Activated T-cell treated with anti-CD3 and anti-CD28 coated beads, Interleukin-2, amount 50 U/mL, for 1 hour (primary cell): Measurements from ENCODE around the gene KIF21A.

Source experiments
- DNase-seq: peaks from one replicate; pipeline ENCODE4 v3.0.0-alpha.2; 2020

The KIF21A gene

GRCh38 chr12:39383114-39383513 lies 59.8 kb downstream of the KIF21A start:
- DNase-seq, result no peak

- no peak for DNase-seq
Observed at GRCh38 chr12:39380090-39380489, 62.8 kb downstream of the KIF21A start.

DNA sequence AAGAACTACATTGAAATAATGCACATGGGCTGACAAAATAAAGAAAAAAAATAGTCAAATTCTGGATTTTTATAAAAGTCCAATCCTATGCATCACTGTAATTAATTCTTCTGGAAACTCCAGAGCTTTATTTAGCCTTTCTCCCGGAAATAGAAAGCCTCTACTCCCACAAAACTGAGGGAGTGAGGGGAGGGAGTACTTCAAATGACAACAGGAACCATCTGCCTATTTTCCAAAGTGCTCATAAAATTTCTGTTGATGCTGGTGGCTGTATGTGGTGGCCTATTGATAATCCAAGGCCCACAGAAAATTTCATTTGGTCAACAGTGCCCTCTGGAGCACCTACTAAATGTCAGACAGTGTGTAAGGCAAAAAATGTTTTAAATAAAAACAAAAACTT lies 64.6 kb downstream of the KIF21A start:
- no peak for DNase-seq

DNA sequence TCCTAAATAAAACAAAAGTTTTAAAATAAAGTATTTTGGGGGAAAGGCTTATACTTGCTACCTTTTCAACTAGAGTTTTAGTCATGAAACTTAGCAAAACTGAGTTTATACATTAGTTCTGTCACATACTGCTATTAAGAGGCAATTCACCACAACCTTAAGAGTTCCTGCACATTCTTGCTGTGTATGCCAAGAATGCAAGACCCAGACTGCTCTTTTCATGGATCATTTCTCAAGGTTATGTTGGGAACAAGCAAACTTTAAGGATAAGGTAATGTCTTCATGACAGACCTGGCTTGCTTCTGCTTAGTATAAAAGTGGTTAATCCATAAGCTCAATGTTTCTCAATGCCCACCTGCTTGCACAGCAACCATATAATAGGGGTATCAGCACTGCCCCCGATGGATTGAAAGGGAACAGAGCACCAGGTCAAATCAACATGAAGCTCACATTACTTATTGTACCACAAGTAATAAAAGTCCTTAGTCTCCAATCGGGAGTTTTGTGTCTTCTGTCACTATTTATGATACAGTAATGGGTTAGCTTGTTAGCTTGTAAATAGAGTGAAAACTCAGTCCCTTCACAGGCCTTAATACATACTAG lies 67.6 kb downstream of the KIF21A start:
- DNase-seq, result no peak

- no peak for DNase-seq
Observed at GRCh38 chr12:39372929-39373328, 70.0 kb downstream of the KIF21A start.

GRCh38 chr12:39372204-39372925 lies 70.6 kb downstream of the KIF21A start:
- no peak for DNase-seq

DNA sequence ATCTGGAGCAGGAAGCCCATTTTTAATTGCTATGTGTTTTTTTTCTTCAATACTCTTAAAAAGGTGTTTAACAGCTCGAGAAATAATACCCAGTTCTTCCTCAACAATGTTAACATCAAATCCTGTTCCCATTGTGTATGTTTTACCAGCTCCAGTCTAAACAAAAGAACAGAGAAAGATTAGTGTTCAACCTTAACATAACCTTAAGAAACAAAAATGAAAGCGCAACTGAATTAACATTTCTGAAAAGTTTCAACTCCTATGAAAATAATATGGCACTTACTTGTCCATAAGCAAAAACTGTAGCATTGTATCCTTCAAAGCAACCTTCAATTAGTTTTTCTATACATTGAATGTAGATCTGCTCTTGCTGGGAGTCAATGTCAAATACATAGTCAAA lies 73.2 kb downstream of the KIF21A start:
- no peak for DNase-seq

- no peak for DNase-seq
Observed at GRCh38 chr12:39368891-39369290, 74.0 kb downstream of the KIF21A start.

DNA sequence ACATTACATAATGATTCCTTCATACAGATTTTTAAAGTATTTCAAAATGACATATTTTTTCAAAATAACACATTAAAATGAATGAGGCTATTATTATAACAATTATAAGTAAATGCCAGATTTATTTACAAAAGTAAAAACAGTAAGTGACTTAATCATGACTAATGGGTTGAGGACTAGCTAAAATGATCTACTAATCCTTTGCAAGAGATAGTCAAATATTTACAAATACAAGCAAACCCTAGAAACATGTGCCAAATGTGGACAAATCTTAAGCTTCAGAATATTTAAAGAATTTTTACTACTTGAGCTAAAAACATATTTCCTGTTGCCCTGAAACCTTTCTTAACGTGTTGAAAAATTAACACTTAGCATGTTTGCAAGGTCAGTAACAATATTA lies 74.8 kb downstream of the KIF21A start:
- DNase-seq, result no peak

- DNase-seq, result no peak
Observed at GRCh38 chr12:39367494-39367893, 75.4 kb downstream of the KIF21A start.

DNA sequence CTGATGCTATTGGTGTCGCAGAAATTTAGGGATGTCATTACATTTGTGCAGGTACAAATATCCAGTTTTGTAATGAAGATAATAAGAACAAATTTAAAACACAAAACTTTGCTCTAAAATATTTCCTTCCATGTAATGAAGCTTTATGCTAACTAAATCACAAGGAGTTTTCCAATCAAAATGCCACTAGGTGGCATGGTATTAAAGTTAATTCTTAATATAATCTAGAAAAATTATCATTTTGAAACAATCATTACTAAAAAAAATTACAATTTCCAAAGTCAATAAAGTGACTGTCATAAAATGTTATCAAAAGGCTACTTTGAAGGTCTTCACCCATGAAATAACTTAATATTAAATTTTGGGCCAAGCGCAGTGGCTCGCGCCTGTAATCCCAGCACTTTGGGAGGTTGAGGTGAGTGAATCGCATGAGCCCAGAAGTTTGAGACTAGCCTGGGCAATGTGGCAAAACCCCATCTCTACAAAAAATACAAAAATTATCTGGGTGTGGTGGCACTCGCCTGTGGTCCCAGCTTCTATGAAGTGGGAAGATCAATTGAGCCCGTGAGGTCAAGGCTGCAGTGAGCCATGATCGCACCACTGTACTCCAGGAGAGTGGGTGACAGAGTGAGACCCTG lies 77.4 kb downstream of the KIF21A start:
- DNase-seq, result no peak

GRCh38 chr12:39364196-39364595 lies 78.7 kb downstream of the KIF21A start:
- no peak for DNase-seq

DNA sequence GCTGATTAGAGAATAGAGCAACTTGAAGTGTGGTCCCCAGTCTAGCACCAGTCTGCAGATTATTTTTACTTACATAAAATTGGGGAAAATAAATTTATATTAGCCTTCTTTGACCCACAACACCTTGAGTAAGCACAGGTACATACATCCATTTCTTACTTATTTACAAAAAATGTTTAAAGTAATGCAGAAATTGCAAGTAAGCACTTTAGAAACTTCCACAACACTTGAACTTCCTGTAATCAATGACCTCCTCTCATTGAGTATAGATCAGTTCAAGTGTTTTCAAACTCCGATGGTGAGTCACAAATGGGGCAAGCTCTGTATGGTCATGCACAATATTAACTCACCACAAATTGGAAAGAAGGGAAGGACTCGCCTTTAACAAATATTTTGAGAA lies 83.3 kb downstream of the KIF21A start:
- DNase-seq, result no peak

DNA sequence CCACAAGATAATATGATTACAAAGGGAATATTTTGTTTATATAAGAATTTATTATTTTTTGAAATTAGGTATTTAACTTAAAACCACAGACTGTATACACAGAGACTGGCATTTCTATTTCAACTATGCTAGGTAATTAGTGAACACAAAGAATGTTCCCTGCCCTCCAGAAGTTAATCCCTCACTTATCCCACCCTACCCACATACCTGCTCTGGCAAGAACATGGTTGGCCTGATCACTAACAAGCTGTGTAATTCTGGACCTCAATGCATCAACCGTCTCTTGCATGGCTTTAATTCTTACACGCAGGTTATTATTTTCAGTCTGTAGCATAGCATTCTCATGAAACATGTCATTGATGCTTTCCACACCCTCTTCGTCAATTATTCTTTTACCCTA lies 85.9 kb downstream of the KIF21A start:
- DNase-seq, result no peak

GRCh38 chr12:39355841-39356240 lies 87.1 kb downstream of the KIF21A start:
- DNase-seq, result no peak

GRCh38 chr12:39354955-39355354 lies 88.0 kb downstream of the KIF21A start:
- no peak for DNase-seq

DNA sequence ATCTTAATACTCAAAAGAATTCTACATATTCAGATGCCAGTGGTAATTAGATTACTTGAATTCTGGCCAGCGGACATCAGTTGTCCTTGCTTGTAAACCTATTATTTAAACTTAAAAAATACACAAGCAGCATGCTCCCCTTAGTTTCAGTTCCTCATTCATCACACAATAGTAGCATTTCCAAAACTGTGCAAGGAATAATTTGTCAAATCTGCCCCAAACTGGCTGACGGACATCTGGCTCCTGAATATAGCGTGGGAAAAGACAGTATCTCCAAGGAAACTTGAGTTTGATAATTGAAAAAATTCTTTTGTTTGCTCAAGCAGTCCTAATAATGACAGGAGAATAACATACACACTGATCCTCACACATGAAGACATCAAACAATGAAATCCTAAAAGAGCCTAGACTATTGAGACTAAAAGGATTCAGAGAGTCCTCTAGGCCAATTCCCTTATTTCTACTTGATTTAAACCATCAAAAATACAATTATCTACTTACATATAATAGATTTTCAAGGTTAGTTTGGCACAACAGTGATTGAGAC lies 90.4 kb downstream of the KIF21A start:
- DNase-seq, result no peak

DNA sequence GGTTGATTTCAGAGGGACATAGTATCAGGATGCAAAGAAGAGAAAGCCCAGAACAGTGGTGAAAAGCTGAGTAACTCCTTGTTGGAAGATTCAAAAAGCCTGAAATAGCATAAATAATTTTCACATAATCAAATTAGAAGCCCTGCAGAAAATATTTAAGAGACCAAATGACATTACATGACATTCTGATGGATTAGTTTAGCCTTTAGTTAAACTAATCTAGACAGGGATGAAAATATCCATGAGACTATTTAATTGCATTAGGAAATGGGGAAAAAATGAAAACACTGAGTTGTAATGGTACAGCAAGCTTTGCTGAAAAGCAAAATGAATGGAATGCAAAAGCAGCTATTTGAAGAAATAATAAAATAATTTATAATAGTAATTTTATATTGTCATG lies 91.8 kb downstream of the KIF21A start:
- no peak for DNase-seq

DNA sequence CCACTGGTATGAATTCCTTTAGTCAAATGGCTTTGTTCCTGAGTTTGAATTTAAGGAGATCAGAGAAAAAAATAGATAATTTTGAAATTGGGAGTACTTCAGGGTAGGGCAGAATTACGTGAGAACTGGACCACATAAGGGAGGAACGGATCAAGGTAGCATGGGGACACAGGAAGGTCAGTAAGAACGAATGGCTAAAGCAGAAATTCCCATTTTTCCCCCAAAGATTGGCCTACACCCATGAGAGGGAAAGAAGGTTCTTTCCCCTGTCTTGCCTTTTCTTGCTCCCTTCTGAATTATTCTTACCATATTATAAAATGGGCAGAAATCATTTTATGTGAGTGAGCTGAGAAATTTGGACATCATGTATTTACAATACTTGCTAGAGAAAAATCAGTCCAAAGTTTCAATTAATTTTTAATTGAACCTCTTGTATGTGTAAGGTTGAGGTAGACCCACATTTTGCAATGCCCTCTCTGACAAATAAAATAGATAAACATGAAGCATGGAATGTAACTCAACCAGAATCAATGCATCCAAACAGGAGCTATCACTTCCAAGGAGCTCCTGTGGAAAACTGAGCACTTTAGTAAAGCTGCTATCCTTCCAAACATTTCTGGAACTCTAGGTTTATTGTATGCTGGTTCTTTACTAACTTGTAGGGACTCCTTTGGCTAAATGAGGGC lies 93.8 kb downstream of the KIF21A start:
- DNase-seq, result no peak

DNA sequence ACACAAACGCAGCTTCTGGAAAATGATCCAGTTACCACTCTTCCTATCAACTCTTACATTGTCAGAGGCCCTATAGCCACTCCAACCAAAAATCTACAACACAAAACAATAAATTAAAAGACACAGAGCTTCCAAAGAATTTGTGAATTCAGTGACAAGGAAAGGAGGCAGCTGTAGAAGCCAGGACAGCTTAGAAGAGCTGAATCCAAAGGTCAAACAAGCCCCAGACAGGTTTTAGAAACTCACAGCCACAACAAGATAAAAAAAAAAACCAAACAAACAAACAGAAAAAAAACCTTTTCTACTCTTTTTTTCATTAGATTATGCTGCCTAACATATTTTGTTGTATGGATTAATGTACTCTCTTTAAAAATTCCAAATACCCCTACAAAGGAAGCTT lies 94.4 kb downstream of the KIF21A start:
- DNase-seq, result no peak

DNA sequence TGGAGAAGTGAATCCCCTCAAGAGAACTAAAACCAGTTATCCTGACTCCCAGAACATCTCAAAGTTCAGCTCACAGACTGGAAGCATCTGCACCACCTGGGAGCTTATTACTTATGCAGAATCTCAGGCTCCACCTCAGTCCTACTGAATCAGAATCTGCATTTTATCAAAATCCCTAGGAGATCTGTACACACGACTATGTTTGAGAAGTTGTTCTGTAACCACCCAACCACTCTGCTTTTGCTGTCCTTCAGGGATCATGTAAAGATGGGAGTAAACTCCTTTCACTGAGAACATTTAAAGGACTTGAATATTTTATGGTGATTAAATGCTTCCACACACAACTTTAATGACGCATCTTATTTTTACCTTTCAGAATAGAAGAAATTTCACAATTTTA lies 98.0 kb downstream of the KIF21A start:
- DNase-seq, result no peak

DNA sequence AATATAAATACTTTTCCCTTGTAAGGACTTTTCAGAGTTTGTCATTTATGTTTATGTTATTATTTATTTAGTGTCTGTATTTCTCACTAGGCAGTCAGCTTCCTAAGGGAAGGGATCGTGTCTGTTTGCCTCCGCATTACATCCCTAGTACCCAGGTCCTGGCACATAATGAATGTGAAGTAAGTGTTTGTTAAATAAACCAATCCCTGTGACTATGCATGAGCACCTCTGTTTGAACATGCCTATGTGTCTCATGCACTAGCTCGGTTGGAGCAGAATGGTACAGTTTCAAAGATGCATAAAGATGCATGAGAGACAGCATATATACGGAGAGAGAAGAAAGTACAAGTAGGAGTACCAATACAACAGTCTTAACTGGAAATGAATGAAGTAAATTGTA lies 99.3 kb downstream of the KIF21A start:
- DNase-seq, result no peak

GRCh38 chr12:39341761-39342160 lies 101.2 kb downstream of the KIF21A start:
- DNase-seq, result no peak

GRCh38 chr12:39341179-39341578 lies 101.7 kb downstream of the KIF21A start:
- DNase-seq, result no peak
